IPS DF 19.7 (cell line): Measurements from ENCODE around the gene KIF6.

Source experiments
- DNase-seq: peaks from one replicate; pipeline ENCODE4 v3.0.0-alpha.2; 2013; ENCODE audit warnings: low read depth, low spot score

KIF6 gene

DNA sequence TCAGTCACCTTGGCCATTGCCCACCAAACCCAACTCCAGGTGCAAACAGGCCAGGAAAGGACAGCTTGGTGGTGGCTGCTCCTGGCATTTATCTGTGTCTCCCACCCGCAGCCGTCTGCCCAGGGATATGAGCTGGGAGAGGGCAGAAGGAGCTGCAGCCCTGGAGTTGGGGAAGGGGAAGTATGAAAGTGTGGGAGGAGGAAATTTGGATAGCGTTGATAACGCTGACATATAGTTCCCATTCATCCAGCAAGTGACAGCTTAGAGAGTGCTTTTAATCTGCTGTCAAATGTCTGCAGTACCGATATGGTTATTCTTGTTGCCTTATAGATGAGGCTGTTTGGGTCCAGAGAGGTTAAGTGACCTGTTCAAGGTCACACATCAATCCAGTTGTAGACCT is 403.4 kb downstream of the KIF6 start:
- DNase-seq = no peak

GRCh38 chr6:39320363-39320984 is 404.7 kb downstream of the KIF6 start:
- DNase-seq = no peak

- no peak for DNase-seq
Observed at GRCh38 chr6:39319621-39320362, 405.4 kb downstream of the KIF6 start.

DNA sequence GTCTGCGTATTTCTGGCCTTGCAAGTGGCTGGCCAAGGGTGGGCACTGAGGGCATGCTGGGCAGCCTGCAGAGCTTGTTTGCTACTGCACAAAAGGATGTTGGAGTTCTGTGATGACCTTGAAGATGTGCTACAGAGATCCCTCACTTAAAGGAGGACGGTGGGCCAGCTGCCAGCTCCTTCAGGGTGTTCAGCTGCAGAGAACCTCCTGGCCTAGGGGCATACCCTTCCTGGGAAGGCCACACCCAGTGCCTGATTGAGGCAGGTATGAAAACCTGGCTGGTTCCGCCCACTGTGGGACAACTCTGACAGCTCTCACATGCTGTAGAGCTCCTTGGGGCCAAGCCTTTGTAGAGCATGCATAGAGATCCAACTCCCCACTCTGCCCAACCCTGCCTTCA is 408.0 kb downstream of the KIF6 start:
- no peak for DNase-seq

GRCh38 chr6:39314273-39314795 is 410.9 kb downstream of the KIF6 start, which contains the start of gene KCNK17:
Gene KCNK17, minus strand, starts transcription at chr6:39314419. Its CDS starts 99 bp downstream, at chr6:39314320.
- DNase-seq = no peak

DNA sequence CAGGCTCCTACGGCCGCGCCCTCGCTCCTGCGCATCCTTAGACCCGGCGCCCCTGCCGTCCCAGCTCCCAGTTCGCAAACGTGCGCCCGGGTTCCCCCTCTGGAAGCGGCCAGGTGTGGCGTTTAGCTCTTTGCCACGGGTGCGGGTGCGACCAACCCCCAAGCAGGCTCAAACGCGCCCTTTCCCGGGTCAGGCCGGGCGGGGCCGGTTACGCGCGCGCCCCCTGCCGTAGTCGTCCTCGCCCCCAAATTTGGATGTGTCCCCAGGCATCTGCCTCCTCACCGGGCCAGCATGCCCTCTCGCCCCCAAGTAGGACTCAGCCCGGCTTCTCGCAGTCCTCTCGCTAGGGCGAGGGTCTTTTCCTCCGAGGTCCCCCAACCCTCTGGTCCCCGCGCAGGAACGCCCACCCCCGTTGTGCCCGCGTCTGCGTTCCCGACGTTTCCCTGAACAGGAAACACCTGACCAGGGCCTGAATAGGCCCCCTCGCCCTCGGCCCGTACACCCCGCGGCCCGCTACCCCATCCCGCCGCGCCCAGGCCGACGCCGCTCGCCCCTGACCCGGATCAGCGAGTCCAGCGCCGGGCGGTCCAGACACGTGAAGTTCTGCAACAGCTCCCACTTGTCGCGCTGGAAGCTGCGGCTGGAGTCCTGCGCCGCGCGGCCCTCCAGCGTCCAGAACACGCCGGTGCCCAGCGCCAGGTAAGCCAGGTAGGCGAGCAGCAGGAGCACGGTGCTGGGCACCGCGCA is 411.5 kb downstream of the KIF6 start:
- DNase-seq = no peak

GRCh38 chr6:39312912-39313525 is 412.2 kb downstream of the KIF6 start:
- no peak for DNase-seq

DNA sequence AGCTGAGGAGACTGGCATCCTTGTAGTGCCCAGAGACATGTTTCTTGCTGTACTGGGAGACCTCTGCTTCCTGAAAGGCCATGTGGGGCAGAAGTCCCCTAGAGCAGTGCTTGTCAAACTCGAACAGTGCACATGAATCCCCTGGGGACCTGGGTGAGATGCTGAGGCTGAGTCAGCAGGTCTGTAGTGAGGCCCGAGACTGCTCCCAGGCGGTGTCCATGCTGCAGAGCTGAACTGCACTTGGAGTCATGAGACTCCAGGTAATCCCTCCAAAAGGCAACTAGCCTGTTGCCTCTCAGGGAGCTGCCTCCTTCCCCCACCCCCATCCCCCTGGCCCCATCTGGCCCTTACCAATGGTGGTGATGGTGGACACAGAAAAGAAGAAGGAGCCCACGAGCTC is 414.7 kb downstream of the KIF6 start:
- no peak for DNase-seq

- no peak for DNase-seq
Observed at GRCh38 chr6:39309942-39310531, 415.2 kb downstream of the KIF6 start.

- DNase-seq = no peak
Observed at GRCh38 chr6:39307462-39307861, 417.7 kb downstream of the KIF6 start.

DNA sequence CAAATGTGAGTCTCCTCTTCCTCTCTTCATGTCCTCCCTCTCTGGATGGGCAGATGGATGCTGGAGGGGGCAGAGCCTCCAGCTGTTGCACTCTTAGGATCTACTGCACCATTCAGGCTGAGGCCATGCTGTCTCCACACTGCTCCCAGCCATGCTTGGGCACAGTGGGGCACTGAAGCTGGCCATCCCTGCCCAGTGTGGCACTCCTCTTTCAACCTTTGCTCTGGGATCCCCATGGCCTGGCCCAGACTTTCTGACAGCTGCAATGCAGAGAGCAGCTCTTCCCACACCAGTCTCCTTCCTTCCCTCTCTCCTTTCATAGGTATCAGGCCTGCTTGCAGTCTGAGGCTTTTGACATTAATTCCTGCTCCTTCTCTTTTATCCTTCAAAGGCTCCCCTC is 420.3 kb downstream of the KIF6 start:
- DNase-seq = no peak

DNA sequence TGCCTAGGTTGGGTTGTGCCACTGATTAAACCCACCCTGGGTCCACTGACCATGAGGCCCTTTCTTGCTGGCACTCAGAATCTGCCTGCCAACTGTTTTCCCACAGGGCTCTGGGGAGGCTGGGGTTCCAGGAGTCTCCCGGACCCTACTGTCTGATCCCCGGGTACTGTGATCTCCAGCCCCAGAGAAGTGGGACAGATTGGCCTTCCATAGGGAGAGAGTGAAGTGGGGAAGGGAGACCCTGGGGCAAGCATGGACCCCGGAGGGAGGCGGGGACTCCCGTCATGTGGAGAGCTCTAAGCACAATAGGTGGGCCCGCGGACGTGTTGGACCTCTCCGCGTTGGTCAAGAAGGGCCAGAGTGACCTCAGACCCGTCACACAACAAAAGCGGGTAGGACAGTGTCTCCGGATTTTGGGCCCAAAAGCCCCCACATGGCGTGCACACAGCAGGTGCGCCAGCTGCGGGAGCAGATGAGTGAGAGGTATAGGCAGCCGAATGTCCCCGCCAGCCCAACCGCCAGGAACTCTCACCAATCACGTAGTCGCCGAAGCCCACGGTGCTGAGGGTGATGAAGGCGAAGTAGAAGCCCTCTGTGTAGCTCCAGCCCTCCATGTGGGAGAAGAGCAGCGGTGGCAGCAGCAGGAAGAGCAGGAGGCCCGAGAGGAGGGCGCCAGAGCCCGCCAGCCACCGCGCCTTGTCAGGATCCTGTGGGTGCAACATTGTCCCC is 421.6 kb downstream of the KIF6 start:
- DNase-seq = no peak

GRCh38 chr6:39302669-39303424 is 422.4 kb downstream of the KIF6 start:
- peak; percentile 75 for DNase-seq

DNA sequence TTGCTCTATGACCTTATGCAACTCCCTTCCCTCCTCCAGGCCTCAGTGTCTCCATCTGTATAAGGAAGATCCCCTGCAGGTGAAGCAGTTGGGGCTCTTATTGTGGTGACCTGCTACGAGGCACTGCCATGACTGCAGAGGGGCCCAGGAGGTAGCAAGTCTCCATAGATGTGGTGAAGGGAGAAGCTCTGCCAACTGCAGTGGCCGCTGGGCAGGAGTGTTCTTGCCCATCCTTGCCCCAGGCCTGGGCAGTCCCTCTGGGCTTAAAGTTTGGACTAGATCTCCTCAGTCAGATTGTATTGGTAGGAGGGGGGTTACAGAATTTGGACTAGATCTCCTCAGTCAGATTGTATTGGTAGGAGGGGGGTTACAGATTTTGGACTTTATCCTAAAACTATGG is 423.2 kb downstream of the KIF6 start:
- DNase-seq = no peak

- peak; percentile 57 for DNase-seq
Observed at GRCh38 chr6:39301606-39302005, 423.6 kb downstream of the KIF6 start.

DNA sequence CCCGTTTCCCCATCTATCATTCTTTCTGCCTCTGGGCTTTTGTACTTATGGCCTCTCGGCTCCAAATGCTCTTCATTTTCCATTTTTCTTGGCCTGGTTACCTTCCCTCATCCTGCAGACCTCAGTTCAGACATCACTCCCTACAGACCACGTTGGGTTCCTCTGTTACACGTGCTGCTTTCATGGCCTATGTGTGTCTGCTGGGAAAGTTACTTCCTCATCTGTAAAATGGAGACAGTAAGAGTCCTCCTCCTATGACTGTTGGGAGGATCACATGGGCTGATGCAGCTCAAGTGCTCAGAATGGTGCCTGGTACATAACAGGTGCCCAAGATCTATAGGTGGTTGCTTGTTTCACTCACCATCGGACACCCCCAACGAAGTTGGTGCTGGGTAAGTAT is 424.5 kb downstream of the KIF6 start:
- no peak for DNase-seq

- no peak for DNase-seq
Observed at GRCh38 chr6:39298061-39298460, 427.1 kb downstream of the KIF6 start.

DNA sequence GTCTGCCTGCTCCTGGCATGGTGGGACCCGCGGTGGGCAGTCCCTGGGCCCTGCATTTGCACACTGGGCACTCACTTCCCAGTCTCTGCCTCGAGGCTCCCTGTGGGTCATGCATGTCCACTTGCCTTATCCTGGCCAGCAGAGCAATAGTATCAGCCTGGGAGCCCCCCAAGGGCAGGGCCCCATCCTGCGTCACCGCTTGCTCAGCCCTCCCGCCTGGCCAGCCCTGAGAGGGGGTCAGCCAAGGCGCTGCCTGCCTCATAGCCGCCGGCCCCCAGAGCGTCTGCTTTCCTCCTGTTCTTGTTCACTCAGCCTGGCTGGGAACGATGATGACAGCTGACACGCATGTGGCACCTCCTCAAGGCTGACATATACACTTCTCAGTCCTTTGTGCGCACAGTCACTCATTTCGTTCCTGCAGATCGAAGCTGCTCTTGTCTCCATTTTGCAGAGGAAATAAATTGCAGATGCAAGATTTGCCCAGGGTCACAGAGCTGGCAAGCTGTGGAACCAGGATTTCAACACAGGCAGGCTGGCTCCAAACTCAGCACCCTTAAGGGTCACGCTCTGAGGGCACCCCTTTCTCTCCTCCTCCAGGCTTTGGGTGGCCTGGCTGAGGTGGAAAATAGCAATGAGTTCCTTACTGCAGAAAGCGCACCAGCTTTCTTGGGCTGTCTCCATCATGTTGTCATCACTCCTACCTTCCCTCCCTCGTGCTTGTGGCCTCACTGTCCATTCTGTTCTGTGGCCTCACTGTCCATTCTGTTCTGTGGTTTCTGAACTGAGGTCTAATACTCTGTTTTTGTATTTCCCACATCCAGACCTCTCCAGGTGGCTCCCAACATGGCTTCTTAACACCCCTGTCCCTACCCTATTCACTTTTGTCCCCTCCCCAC is 428.2 kb downstream of the KIF6 start:
- no peak for DNase-seq

GRCh38 chr6:39295611-39296011 is 429.6 kb downstream of the KIF6 start:
- no peak for DNase-seq
